ENCODE measurements around the gene MFRP. TPM values are rescaled to one million over a fixed set of nuclear protein-coding genes. Genes with fewer than 3 reads are reported as not detected.

MFRP gene
- total RNA-seq, 1 donor from 2014 or later = not detected

DNA sequence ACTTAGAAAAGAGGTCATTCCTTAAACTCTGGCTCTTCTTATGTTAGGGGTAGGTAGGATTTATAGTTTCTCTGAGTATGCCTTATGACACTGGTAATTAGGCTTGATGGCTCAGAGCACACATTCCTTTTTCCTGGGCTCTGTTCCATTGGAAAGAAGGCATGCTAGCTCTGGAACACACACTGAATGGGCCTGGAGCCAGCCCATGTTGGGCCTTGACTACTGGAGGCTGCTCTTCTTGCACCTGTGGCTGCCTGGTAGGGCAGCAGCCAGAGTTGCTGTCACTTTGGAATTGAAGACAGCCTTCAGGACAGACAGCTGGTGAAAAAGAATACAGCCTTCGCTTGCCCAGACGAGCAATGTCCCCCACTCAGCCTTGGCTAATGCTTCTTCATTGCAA is 47.8 kb downstream of the MFRP start:
- no peak for DNase-seq (ENCODE audit: low read depth, low spot score)

DNA sequence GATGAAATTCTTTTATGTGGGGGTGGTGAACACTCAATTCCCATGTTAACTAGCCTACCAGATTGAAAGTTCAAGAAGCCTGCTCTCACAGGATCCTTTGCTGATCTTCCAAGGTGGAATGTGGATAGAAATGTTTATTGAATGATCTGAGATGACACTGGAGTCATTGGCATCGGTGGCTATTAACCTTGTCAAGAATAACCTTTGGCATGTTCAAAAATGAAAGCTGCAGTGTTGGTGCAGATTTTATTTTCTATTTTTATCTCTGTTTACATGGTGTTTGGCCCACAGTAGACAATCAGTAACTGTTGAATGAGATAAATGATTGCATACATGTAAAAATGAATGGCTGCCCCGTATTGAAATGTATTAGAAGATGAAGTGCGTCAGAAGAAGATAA is 48.6 kb downstream of the MFRP start:
- no peak for DNase-seq (ENCODE audit: low read depth, low spot score)

DNA sequence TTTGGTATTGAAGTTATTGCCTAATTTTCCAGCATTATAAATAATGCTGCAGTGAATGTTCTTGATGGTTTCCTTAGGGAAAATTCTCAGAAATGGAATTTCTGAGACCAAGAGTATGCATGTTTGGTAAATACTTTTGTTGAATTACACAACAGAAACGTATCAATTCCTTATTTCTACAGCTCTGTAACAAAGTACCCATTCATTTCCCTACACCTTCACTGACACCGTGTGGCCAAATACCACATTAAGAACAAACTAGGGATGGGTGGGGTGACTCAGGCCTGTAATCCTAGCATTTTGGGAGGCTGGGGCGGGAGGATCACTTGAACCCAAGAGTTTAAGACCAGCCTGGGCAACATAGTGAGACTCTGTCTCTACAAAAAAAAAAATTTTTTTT is 51.3 kb downstream of the MFRP start:
- DNase-seq (ENCODE audit: low read depth, low spot score) = no peak

DNA sequence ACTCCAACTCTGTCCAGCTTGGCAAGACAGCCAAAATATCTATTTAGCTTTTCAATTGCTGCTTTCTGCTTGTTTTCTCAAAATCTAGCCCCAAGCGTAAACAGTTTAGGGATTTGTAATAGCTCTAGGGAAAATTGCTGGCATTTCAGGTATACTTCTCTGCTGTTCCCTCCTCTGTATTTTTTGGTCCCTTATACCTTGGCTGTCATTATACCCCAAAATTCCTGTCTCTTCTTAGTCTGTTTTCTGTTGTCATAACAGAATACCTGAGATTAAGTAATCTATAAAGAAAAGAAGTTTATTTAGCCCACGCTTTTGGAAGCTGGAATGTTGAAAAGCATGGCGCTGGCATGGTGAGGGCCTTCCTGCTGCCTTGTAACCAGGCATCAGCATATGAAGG is 53.0 kb downstream of the MFRP start:
- DNase-seq (ENCODE audit: low read depth, low spot score) = no peak

DNA sequence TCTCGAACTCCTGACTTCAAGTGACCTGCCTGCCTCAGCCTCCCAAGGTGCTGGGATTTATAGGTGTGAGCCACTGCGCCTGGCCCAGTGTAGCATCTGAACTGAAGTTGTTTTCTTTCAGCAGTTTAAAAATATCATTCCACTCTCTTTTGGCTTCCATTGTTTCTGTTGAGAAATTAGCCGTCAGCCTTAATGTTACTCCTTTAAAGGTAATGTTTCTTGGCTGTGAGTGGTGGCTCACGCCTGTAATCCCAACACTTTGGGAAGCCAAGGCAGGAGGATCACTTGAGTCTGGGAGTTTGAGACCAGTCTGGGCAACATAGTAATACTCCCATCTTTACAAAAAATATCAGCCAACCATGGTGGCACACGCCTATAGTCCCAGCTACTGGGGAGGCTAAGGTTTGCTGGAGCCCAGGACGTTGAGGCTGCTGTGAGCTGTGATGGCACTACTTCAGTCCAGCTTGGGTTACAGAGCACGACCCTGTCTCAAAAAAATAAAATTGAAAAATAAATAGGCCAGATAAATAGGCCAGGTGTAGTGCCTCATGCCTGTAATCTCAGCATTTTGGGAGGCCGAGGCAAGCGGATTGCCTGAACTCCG is 55.5 kb downstream of the MFRP start:
- no peak for DNase-seq (ENCODE audit: low read depth, low spot score)

Other genes starting within 250 kb of the MFRP start
- 14.4 and 32.7 TPM in 2 replicates for gene DPAGT1, start 244.9 kb downstream of the MFRP start, total RNA-seq
- gene C2CD2L, start 239.4 kb downstream of the MFRP start, total RNA-seq = 2.0 and 4.5 TPM in 2 replicates
- gene HINFP, start 225.1 kb downstream of the MFRP start, total RNA-seq = 15.4 and 17.7 TPM in 2 replicates
- 0.20 and 0.35 TPM in 2 replicates for gene ABCG4, start 197.7 kb downstream of the MFRP start, total RNA-seq
- 10.9 and 15.5 TPM in 2 replicates for gene NLRX1, start 178.0 kb downstream of the MFRP start, total RNA-seq
- gene NHERF4, start 161.2 kb downstream of the MFRP start, total RNA-seq = 0.13 TPM in 1 of 2 replicates, not detected in the other
- gene CBL, start 140.4 kb downstream of the MFRP start, total RNA-seq = 11.9 and 14.8 TPM in 2 replicates
- gene MCAM, start 29.6 kb downstream of the MFRP start, total RNA-seq = 1,937 and 2,031 TPM in 2 replicates
- 4.4 and 6.0 TPM in 2 replicates for gene RNF26, start 12.2 kb downstream of the MFRP start, total RNA-seq
- 61.2 and 101 TPM in 2 replicates for gene C1QTNF5, start 5.8 kb downstream of the MFRP start, total RNA-seq
- gene USP2, start 35.0 kb upstream of the MFRP start, total RNA-seq = 0.13 and 0.14 TPM in 2 replicates
- not detected in 2 replicates for gene THY1, start 76.5 kb upstream of the MFRP start, total RNA-seq